Activated CD4-positive, alpha-beta T cell treated with anti-CD3 and anti-CD28 coated beads for 36 hours (primary cell): Measurements from ENCODE around the gene ATP6V0A4. TPM values are rescaled to one million over a fixed set of nuclear protein-coding genes. Genes with fewer than 3 reads are reported as not detected.
"Not testable (repeated sequence)": the region's sequence is repeated elsewhere in the genome, so short reads cannot be mapped to it uniquely, and the experiment has no call there.

Source experiments
- ATAC-seq: fragments of 200-7000 bp; cut with Tn5 transposase; one replicate; pipeline ENCODE4 v1.10.0; 2021; ENCODE audit warnings: mild to moderate bottlenecking, moderate library complexity
- CTCF ChIA-PET: fragments of 350-600 bp; sonication (Branson Sonifier 250); formaldehyde crosslinking; loops from one replicate; lab custom pipeline; 2021; ENCODE audit warnings: antibody characterized with exemption; lab: Charles Lee
- POLR2A ChIA-PET: fragments of 350-600 bp; sonication (Branson Sonifier 250); formaldehyde crosslinking; loops from one replicate; lab custom pipeline; 2021; ENCODE audit warnings: antibody characterized with exemption, inconsistent platforms; lab: Charles Lee
- DNase-seq: peaks from one replicate; pipeline ENCODE4 v3.0.0-alpha.2; 2020
- H3K27ac Mint-ChIP-seq: one replicate; pipeline ENCODE4 v1.8.0; 2021; ENCODE audit warnings: mixed read lengths
- H3K27me3 Mint-ChIP-seq: one replicate; pipeline ENCODE4 v1.8.0; 2021; ENCODE audit warnings: mixed read lengths
- H3K36me3 Mint-ChIP-seq: one replicate; pipeline ENCODE4 v1.8.0; 2021; ENCODE audit warnings: low read depth, mixed read lengths
- H3K4me1 Mint-ChIP-seq: one replicate; pipeline ENCODE4 v1.8.0; 2021; ENCODE audit warnings: mixed read lengths
- H3K4me3 Mint-ChIP-seq: one replicate; pipeline ENCODE4 v1.8.0; 2021; ENCODE audit warnings: mild to moderate bottlenecking, moderate library complexity, mixed read lengths
- H3K9me3 Mint-ChIP-seq: one replicate; pipeline ENCODE4 v1.8.0; 2021; ENCODE audit warnings: low read depth, mixed read lengths
- intact Hi-C, 2 experiments: fragments of 100-400 bp; cut with DNase I in 1 of 2; cut with micrococcal nuclease in 1 of 2; formaldehyde crosslinking; loops; one replicate each; pipeline versions ENCODE4 v1.14.2 to v1.15.1; 2022 to 2024; cut with DNase I, micrococcal nuclease
- total RNA-seq, 2 experiments: library from RNA; stranded (reverse); gene quantifications; one replicate each; pipeline ENCODE4 v1.2.3, GENCODE V29; 2021

The ATP6V0A4 gene
- total RNA-seq, 2 experiments from 2014 or later, result 0.19 to 0.32 TPM

- Mint-ChIP-seq H3K27me3 (peaks cover 2% of the 10 kb centered on the region), H3K4me1 (no peaks in the 10 kb centered on the region), H3K9me3 (no peaks in the 10 kb centered on the region), H3K4me3 (no peak overlapping the region), H3K36me3 (no peaks in the 10 kb centered on the region), H3K27ac (no peak overlapping the region)
- no peak for ATAC-seq
- intact Hi-C loops, result no loop called here
- no peak for DNase-seq
- CTCF ChIA-PET, result interaction anchor here (0.5 kb wide), 1 partner anchor 40 kb away, joined by 3 read pairs; no protein-coding TSS in a partner anchor
- POLR2A ChIA-PET, result no interaction called here
Observed at GRCh38 chr7:138698281-138698680, 99.7 kb downstream of the ATP6V0A4 start.

- no peaks in the 10 kb centered on the region for H3K9me3 Mint-ChIP-seq
- CTCF ChIA-PET, result no interaction called here
- H3K4me1 Mint-ChIP-seq, result no peaks in the 10 kb centered on the region
- peaks cover 2% of the 10 kb centered on the region for H3K27me3 Mint-ChIP-seq
- no peak overlapping the region for H3K4me3 Mint-ChIP-seq
- DNase-seq (no peak), ATAC-seq (no peak)
- POLR2A ChIA-PET, result no interaction called here
- no peak overlapping the region for H3K27ac Mint-ChIP-seq
- intact Hi-C loops, result no loop called here
- H3K36me3 Mint-ChIP-seq, result no peaks in the 10 kb centered on the region
Observed at GRCh38 chr7:138697535-138698182, 100.3 kb downstream of the ATP6V0A4 start.

GRCh38 chr7:138695776-138696175 is 102.2 kb downstream of the ATP6V0A4 start:
- H3K4me1 Mint-ChIP-seq, H3K4me3 Mint-ChIP-seq, H3K27ac Mint-ChIP-seq, H3K36me3 Mint-ChIP-seq, POLR2A ChIA-PET, DNase-seq, H3K27me3 Mint-ChIP-seq, intact Hi-C loops, H3K9me3 Mint-ChIP-seq, ATAC-seq, CTCF ChIA-PET: not testable (repeated sequence)

GRCh38 chr7:138695106-138695505 is 102.9 kb downstream of the ATP6V0A4 start:
- intact Hi-C loops, result no loop called here
- POLR2A ChIA-PET, result no interaction called here
- CTCF ChIA-PET, result no interaction called here
- Mint-ChIP-seq H3K4me3 (no peak overlapping the region), H3K27me3 (no peaks in the 10 kb centered on the region), H3K27ac (no peak overlapping the region), H3K4me1 (no peaks in the 10 kb centered on the region), H3K36me3 (no peaks in the 10 kb centered on the region), H3K9me3 (no peaks in the 10 kb centered on the region)
- DNase-seq (no peak), ATAC-seq (no peak)

- H3K27ac Mint-ChIP-seq, result no peak overlapping the region
- ATAC-seq (no peak), DNase-seq (no peak)
- H3K4me1 Mint-ChIP-seq, result no peaks in the 10 kb centered on the region
- POLR2A ChIA-PET, result no interaction called here
- H3K4me3 Mint-ChIP-seq, result no peak overlapping the region
- H3K27me3 Mint-ChIP-seq, result peaks cover 3% of the 10 kb centered on the region
- H3K9me3 Mint-ChIP-seq, result peaks cover 2% of the 10 kb centered on the region
- H3K36me3 Mint-ChIP-seq, result no peaks in the 10 kb centered on the region
- intact Hi-C loops, result no loop called here
- CTCF ChIA-PET, result no interaction called here
Observed at GRCh38 chr7:138691178-138691577, 106.8 kb downstream of the ATP6V0A4 start.

- Mint-ChIP-seq H3K4me1 (no peaks in the 10 kb centered on the region), H3K9me3 (peaks cover 2% of the 10 kb centered on the region), H3K4me3 (no peak overlapping the region), H3K36me3 (no peaks in the 10 kb centered on the region), H3K27ac (no peak overlapping the region), H3K27me3 (peaks cover 3% of the 10 kb centered on the region)
- POLR2A ChIA-PET, result no interaction called here
- intact Hi-C loops, result no loop called here
- ATAC-seq (no peak), DNase-seq (no peak)
- CTCF ChIA-PET, result no interaction called here
Observed at GRCh38 chr7:138690495-138690894, 107.5 kb downstream of the ATP6V0A4 start.

- DNase-seq, H3K4me3 Mint-ChIP-seq, H3K27me3 Mint-ChIP-seq, H3K27ac Mint-ChIP-seq, intact Hi-C loops, H3K36me3 Mint-ChIP-seq, H3K9me3 Mint-ChIP-seq, CTCF ChIA-PET, H3K4me1 Mint-ChIP-seq: not testable (repeated sequence)
- POLR2A ChIA-PET, result interaction anchor here (0.6 kb wide), 1 partner anchor 82 kb away, joined by 7 read pairs; no protein-coding TSS in a partner anchor
- peak; percentile 47 for ATAC-seq
Observed at GRCh38 chr7:138688037-138688436, 110.0 kb downstream of the ATP6V0A4 start.

- H3K4me1 Mint-ChIP-seq, result no peaks in the 10 kb centered on the region
Observed at GRCh38 chr7:138684340-138684739, 113.7 kb downstream of the ATP6V0A4 start.

GRCh38 chr7:138679793-138680192 is 118.2 kb downstream of the ATP6V0A4 start:
- no peaks in the 10 kb centered on the region for H3K27me3 Mint-ChIP-seq
- intact Hi-C loops, result no loop called here
- DNase-seq (no peak), ATAC-seq (no peak)
- no peaks in the 10 kb centered on the region for H3K9me3 Mint-ChIP-seq
- H3K36me3 Mint-ChIP-seq, result no peaks in the 10 kb centered on the region
- H3K27ac Mint-ChIP-seq, result no peak overlapping the region
- no peaks in the 10 kb centered on the region for H3K4me1 Mint-ChIP-seq
- CTCF ChIA-PET, result no interaction called here
- no peak overlapping the region for H3K4me3 Mint-ChIP-seq
- POLR2A ChIA-PET, result no interaction called here

More at GRCh38 chr7:138684340-138684739, 113.7 kb downstream of the ATP6V0A4 start:
- ChIA-PET CTCF (no interaction called here), POLR2A (no interaction called here)
- Mint-ChIP-seq H3K27ac (no peak overlapping the region), H3K36me3 (no peaks in the 10 kb centered on the region), H3K4me3 (no peak overlapping the region), H3K27me3 (peaks cover 3% of the 10 kb centered on the region), H3K9me3 (peaks cover 2% of the 10 kb centered on the region)
- DNase-seq, result no peak
- intact Hi-C loops, result no loop called here
- ATAC-seq, result no peak

GRCh38 chr7:138670594-138670993 is 127.4 kb downstream of the ATP6V0A4 start:
- H3K4me3 Mint-ChIP-seq, result no peak overlapping the region
- CTCF ChIA-PET, result no interaction called here

GRCh38 chr7:138669364-138669763 is 128.6 kb downstream of the ATP6V0A4 start:
- ATAC-seq, result no peak
- DNase-seq, result no peak
- no peaks in the 10 kb centered on the region for H3K36me3 Mint-ChIP-seq
- H3K27me3 Mint-ChIP-seq, result peaks cover 14% of the 10 kb centered on the region
- no peak overlapping the region for H3K4me3 Mint-ChIP-seq
- H3K9me3 Mint-ChIP-seq, result no peaks in the 10 kb centered on the region
- ChIA-PET POLR2A (no interaction called here), CTCF (no interaction called here)
- H3K4me1 Mint-ChIP-seq, result peaks cover 10% of the 10 kb centered on the region
- H3K27ac Mint-ChIP-seq, result no peak overlapping the region
- intact Hi-C loops, result loop anchor here in 1 of 2 experiments (5.0 kb wide), 1 partner anchor 198 kb away; no protein-coding TSS in a partner anchor

More at GRCh38 chr7:138670594-138670993, 127.4 kb downstream of the ATP6V0A4 start:
- Mint-ChIP-seq H3K4me1 (peaks cover 10% of the 10 kb centered on the region), H3K27ac (no peak overlapping the region), H3K36me3 (no peaks in the 10 kb centered on the region), H3K9me3 (no peaks in the 10 kb centered on the region), H3K27me3 (peaks cover 9% of the 10 kb centered on the region)
- ATAC-seq, result no peak
- intact Hi-C loops, result no loop called here
- POLR2A ChIA-PET, result no interaction called here
- DNase-seq, result no peak

- peaks cover 15% of the 10 kb centered on the region for H3K27me3 Mint-ChIP-seq
- POLR2A ChIA-PET, result no interaction called here
- intact Hi-C loops, result loop anchor here in 1 of 2 experiments (5.0 kb wide), 1 partner anchor 198 kb away; no protein-coding TSS in a partner anchor
- ATAC-seq (no peak), DNase-seq (no peak)
- CTCF ChIA-PET, result no interaction called here
- H3K4me1 Mint-ChIP-seq, result peaks cover 11% of the 10 kb centered on the region
- no peaks in the 10 kb centered on the region for H3K9me3 Mint-ChIP-seq
- no peak overlapping the region for H3K4me3 Mint-ChIP-seq
- no peaks in the 10 kb centered on the region for H3K36me3 Mint-ChIP-seq
- no peak overlapping the region for H3K27ac Mint-ChIP-seq
Observed at GRCh38 chr7:138668946-138669345, 129.1 kb downstream of the ATP6V0A4 start.
